H1 (cell line): ENCODE data around the gene BORCS6. TPM values are rescaled to one million over a fixed set of nuclear protein-coding genes. Genes with fewer than 3 reads are reported as not detected.

Source experiments
- ASH2L ChIP-seq: fragments of 200-600, 300-600 bp; sonication (generic); IDR thresholded peaks from one replicate; pipeline ENCODE4 v1.7.1; 2017; ENCODE audit warnings: low read length
- BACH1 ChIP-seq: IDR thresholded peaks from 2 replicates; pipeline ENCODE4 v1.6.1; 2012; ENCODE audit warnings: low read length, improper control_type of control experiment
- EGR1 ChIP-seq: IDR thresholded peaks from 2 replicates; pipeline ENCODE4 v1.6.1; 2011; ENCODE audit warnings: low read depth, low read length, borderline replicate concordance
- EP300 ChIP-seq, 2 experiments: IDR thresholded peaks; 1 replicate in 1 of 2; 2 replicates in 1 of 2; pipeline ENCODE4 v1.6.1; 2011 to 2012; ENCODE audit warnings: low read depth in 2 of 2, low read length in 2 of 2, mild to moderate bottlenecking in 2 of 2, borderline replicate concordance in 1 of 2, inconsistent platforms in 1 of 2, moderate library complexity in 1 of 2
- HDAC2 ChIP-seq, 2 experiments: fragments of 300-600 bp in 1 of 2; sonication (generic) in 1 of 2; IDR thresholded peaks; 2 replicates each; pipeline ENCODE4 v1.6.1; 2011 to 2012; ENCODE audit warnings: low read depth in 2 of 2, low read length in 2 of 2, mild to moderate bottlenecking in 2 of 2, moderate library complexity in 2 of 2, borderline replicate concordance in 1 of 2, inconsistent platforms in 1 of 2
- KDM4A ChIP-seq: IDR thresholded peaks from one replicate; pipeline ENCODE4 v1.7.1; 2012; ENCODE audit warnings: low read depth, mild to moderate bottlenecking, moderate library complexity, low read length, inconsistent platforms; ENCODE audit not compliant: severe bottlenecking
- POLR2AphosphoS5 ChIP-seq: IDR thresholded peaks from 2 replicates; pipeline ENCODE4 v1.6.1; 2011; ENCODE audit warnings: low read depth, low read length
- SAP30 ChIP-seq: fragments of 300-600 bp; sonication (generic); IDR thresholded peaks from 2 replicates; pipeline ENCODE4 v1.7.1; 2012; ENCODE audit warnings: low read length, moderate library complexity, mild to moderate bottlenecking, inconsistent platforms; ENCODE audit not compliant: insufficient read depth, insufficient replicate concordance
- SP2 ChIP-seq: IDR thresholded peaks from 2 replicates; pipeline ENCODE4 v1.6.1; 2012; ENCODE audit warnings: mild to moderate bottlenecking, low read length, inconsistent platforms
- SP4 ChIP-seq: IDR thresholded peaks from 2 replicates; pipeline ENCODE4 v1.6.1; 2012; ENCODE audit warnings: low read length, inconsistent platforms
- TAF1 ChIP-seq: IDR thresholded peaks from 2 replicates; pipeline ENCODE4 v1.6.1; 2011; ENCODE audit warnings: mild to moderate bottlenecking, low read depth, low read length
- TBP ChIP-seq: IDR thresholded peaks from 2 replicates; pipeline ENCODE4 v1.6.1; 2011; ENCODE audit warnings: low read depth, low read length, improper control_type of control experiment
- YY1 ChIP-seq: IDR thresholded peaks from 2 replicates; pipeline ENCODE4 v1.6.1; 2011; ENCODE audit warnings: low read depth, mild to moderate bottlenecking, low read length
- polyA plus RNA-seq, 7 experiments: library from polyadenylated mRNA; depleted of rRNA in 3 of 7; stranded (reverse) in 5 of 7; unstranded in 2 of 7; fragments of >200 nt in 5 of 7; fragments of 200-250 nt in 2 of 7; gene quantifications; 1 replicate in 5 of 7; 2 replicates in 1 of 7; 4 replicates in 1 of 7; pipeline versions ENCODE4 v1.2.1 to v1.2.3, GENCODE V29; 2011 to 2013; ENCODE audit warnings: missing spikeins in 2 of 7, mixed read lengths in 2 of 7
- total RNA-seq: library from RNA; stranded (reverse); fragmentation: NEBNext Ultra II Directional; extraction: Animal tissue kit (Norgen Biotek cat#: 25700); gene quantifications from 2 replicates; pipeline ENCODE4 v1.2.1, GENCODE V29; 2021

BORCS6 gene
- total and polyA plus RNA-seq, 2 of the 8 experiments (the other 6 are each of a cell fraction or from before 2014, with no cell fraction given), result 3.3 to 3.6 TPM

- TF ChIP-seq TBP (peak; percentile 75), ASH2L (peak; percentile 73), HDAC2 (IDR thresholded peaks at IDR 0.05; ENCODE audit: borderline replicate concordance in 1 of 2, low read depth in 2 of 2, low read length in 2 of 2) (0 out of 4 replicates have a peak, but pooled peaks of 1 of the 2 experiments have one; percentile 28), EGR1 (peak; percentile 86), EP300 (IDR thresholded peaks at IDR 0.05; ENCODE audit: borderline replicate concordance in 1 of 2, low read depth in 2 of 2, low read length in 2 of 2) (peak in 1 of 2 experiments; percentile 12; a peak in 1 of 3 replicates), SP2 (no peak), YY1 (peak; percentile 75; the same call in 1 of the 2 replicates), SP4 (no peak), SAP30 (peak; percentile 36), TAF1 (peak; percentile 80), KDM4A (peak; percentile 32), POLR2AphosphoS5 (peak; percentile 91), BACH1 (no peak)
Observed at GRCh38 chr17:8153957-8154607, 35.9 kb downstream of the BORCS6 start (continued).
